A673 (cell line): Measurements from ENCODE around the gene KAZN.

Source experiments
- CTCF ChIP-seq: fragments of 300-800, 200-600 bp; sonication (generic); conservative IDR thresholded peaks from 2 replicates; pipeline ENCODE4 v1.5.1; 2017; ENCODE audit warnings: low read depth, mild to moderate bottlenecking, antibody characterized with exemption, low read length, moderate library complexity, mixed read lengths
- EZH2 ChIP-seq: fragments of 200-600 bp; sonication (generic); IDR thresholded peaks from 2 replicates; pipeline ENCODE4 v1.6.1; 2017; ENCODE audit warnings: borderline replicate concordance, low read depth, mild to moderate bottlenecking, mixed read lengths, antibody characterized with exemption, low read length; ENCODE audit not compliant: poor library complexity, severe bottlenecking

DNA sequence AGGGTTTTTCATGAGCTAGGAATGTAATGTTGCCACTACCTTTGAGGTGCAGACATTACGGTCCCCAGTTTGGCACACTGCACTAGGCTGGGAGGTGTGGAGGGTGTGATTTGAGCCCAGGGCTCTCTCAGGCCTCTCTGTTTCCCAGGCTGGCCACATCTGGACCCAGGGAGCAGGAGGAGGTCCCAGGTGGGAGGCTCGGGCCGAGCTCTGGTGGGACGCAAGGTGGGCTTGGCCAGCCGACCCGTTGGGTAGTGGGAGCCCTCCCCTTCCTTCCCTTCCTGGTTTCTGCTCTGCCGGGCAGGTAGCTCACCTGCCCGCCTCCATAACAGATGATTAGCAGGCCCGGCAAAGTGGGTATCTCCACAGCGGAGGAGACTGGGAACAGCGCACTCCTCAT, 408.9 kb downstream of the KAZN start:
- TF ChIP-seq CTCF (no peak), EZH2 (no peak)
